GM23338 (cell line): ENCODE measurements around the gene G3BP1. TPM values are rescaled to one million over a fixed set of nuclear protein-coding genes. Genes with fewer than 3 reads are reported as not detected.

ENCODE experiments used
- ATAC-seq: fragments of 200-7000 bp; cut with Tn5 transposase; 3 replicates; pipeline ENCODE4 v1.9.1; 2020
- DNase-seq: peaks from one replicate; pipeline ENCODE4 v3.0.0-alpha.2; 2015; ENCODE audit warnings: low spot score
- H2AFZ ChIP-seq: fragments of 200-600 bp; sonication (generic); 2 replicates; pipeline ENCODE4 v1.8.0; 2016; ENCODE audit warnings: antibody characterized with exemption, mild to moderate bottlenecking, moderate library complexity
- H3F3A ChIP-seq: fragments of 200-600 bp; sonication (generic); replicated peaks from 2 replicates; pipeline ENCODE4 v1.8.0; 2017; ENCODE audit warnings: antibody characterized with exemption, mixed run types, low read depth
- H3K27ac ChIP-seq: fragments of 200-600 bp; sonication (generic); 2 replicates; pipeline ENCODE4 v1.6.1; 2016; ENCODE audit warnings: low read depth
- H3K27me3 ChIP-seq: fragments of 200-600 bp; sonication (generic); 2 replicates; pipeline ENCODE4 v1.8.0; 2016; ENCODE audit warnings: mild to moderate bottlenecking, mixed run types, moderate library complexity; ENCODE audit not compliant: insufficient read depth
- H3K36me3 ChIP-seq: fragments of 200-600 bp; sonication (generic); 2 replicates; pipeline ENCODE4 v1.8.0; 2016; ENCODE audit warnings: mild to moderate bottlenecking; ENCODE audit not compliant: insufficient read depth
- H3K4me1 ChIP-seq: fragments of 200-600 bp; sonication (generic); 2 replicates; pipeline ENCODE4 v1.8.0; 2016; ENCODE audit warnings: mild to moderate bottlenecking, moderate library complexity; ENCODE audit not compliant: insufficient read depth
- H3K4me2 ChIP-seq: fragments of 200-600 bp; sonication (generic); 2 replicates; pipeline ENCODE4 v1.7.1; 2017; ENCODE audit warnings: mixed run types
- H3K4me3 ChIP-seq: fragments of 200-600 bp; sonication (generic); 2 replicates; pipeline ENCODE4 v1.6.1; 2016; ENCODE audit warnings: mixed run types
- H3K79me2 ChIP-seq: fragments of 200-600 bp; sonication (generic); replicated peaks from 2 replicates; pipeline ENCODE4 v1.8.0; 2017; ENCODE audit warnings: mild to moderate bottlenecking; ENCODE audit not compliant: insufficient read depth
- H3K9me2 ChIP-seq: fragments of 200-600 bp; sonication (generic); 2 replicates; pipeline ENCODE4 v1.8.0; 2017; ENCODE audit not compliant: insufficient read depth
- H4K20me1 ChIP-seq: fragments of 200-600 bp; sonication (generic); replicated peaks from 2 replicates; pipeline ENCODE4 v1.8.0; 2017; ENCODE audit warnings: mild to moderate bottlenecking; ENCODE audit not compliant: insufficient read depth
- H3K27ac Mint-ChIP-seq: 2 replicates; pipeline ENCODE4 v1.8.0; 2020; ENCODE audit warnings: inconsistent platforms, mild to moderate bottlenecking, moderate library complexity, mixed read lengths
- H3K27me3 Mint-ChIP-seq: 3 replicates; pipeline ENCODE4 v1.8.0; 2022; ENCODE audit warnings: low read depth, mild to moderate bottlenecking, moderate library complexity, mixed read lengths, inconsistent platforms; ENCODE audit not compliant: insufficient read depth, poor library complexity
- H3K36me3 Mint-ChIP-seq: 3 replicates; pipeline ENCODE4 v1.8.0; 2021; ENCODE audit warnings: low read depth, mild to moderate bottlenecking, inconsistent platforms, moderate library complexity, mixed read lengths
- H3K4me1 Mint-ChIP-seq: 3 replicates; pipeline ENCODE4 v1.8.0; 2020; ENCODE audit warnings: mild to moderate bottlenecking, inconsistent platforms, mixed read lengths
- H3K4me3 Mint-ChIP-seq: 3 replicates; pipeline ENCODE4 v1.8.0; 2021; ENCODE audit warnings: moderate library complexity, mild to moderate bottlenecking, inconsistent platforms, mixed read lengths
- H3K9me3 Mint-ChIP-seq: 3 replicates; pipeline ENCODE4 v1.8.0; 2020; ENCODE audit warnings: moderate library complexity, mild to moderate bottlenecking, inconsistent platforms, mixed read lengths
- CREB1 ChIP-seq: fragments of 250-450 bp; sonication (Bioruptor Pico); IDR thresholded peaks from 2 replicates; pipeline ENCODE4 v1.5.0; 2020; ENCODE audit warnings: low read depth, mild to moderate bottlenecking, moderate library complexity
- ETS1 ChIP-seq: IDR thresholded peaks from 2 replicates; pipeline ENCODE4 v1.6.1; 2016; ENCODE audit warnings: antibody characterized with exemption
- EZH2 ChIP-seq: fragments of 200-600 bp; sonication (generic); IDR thresholded peaks from one replicate; pipeline ENCODE4 v1.8.0; 2017; ENCODE audit warnings: antibody characterized with exemption, mild to moderate bottlenecking, low read depth; ENCODE audit not compliant: unreplicated experiment
- EZH2phosphoT487 ChIP-seq: fragments of 200-600 bp; sonication (generic); IDR thresholded peaks from one replicate; pipeline ENCODE4 v1.8.1; 2018; ENCODE audit warnings: antibody characterized with exemption; ENCODE audit not compliant: unreplicated experiment
- JUNB ChIP-seq: IDR thresholded peaks from one replicate; pipeline ENCODE4 v1.6.1; 2016; ENCODE audit warnings: antibody characterized with exemption; ENCODE audit not compliant: unreplicated experiment
- NANOG ChIP-seq: IDR thresholded peaks from 2 replicates; pipeline ENCODE4 v1.6.1; 2016; ENCODE audit warnings: antibody characterized with exemption, borderline replicate concordance
- ZNF114 ChIP-seq: fragments of 250-450 bp; sonication (Bioruptor Pico); IDR thresholded peaks from 2 replicates; pipeline ENCODE4 v1.5.0; 2020; ENCODE audit warnings: mild to moderate bottlenecking, moderate library complexity
- ZNF462 ChIP-seq: fragments of 250-450 bp; sonication (Bioruptor Pico); IDR thresholded peaks from 2 replicates; pipeline ENCODE4 v1.5.0; 2020; ENCODE audit warnings: mild to moderate bottlenecking, moderate library complexity
- polyA plus RNA-seq: library from polyadenylated mRNA; unstranded; fragments of >200 nt; fragmentation: Nextera tagmentation; extraction: Ambion mirVana; gene quantifications from 2 replicates; pipeline ENCODE4 v1.2.1, GENCODE V29; 2016
- total RNA-seq: library from RNA; depleted of rRNA; stranded (reverse); fragments of >200 nt; shearing (Covaris generic); gene quantifications from 2 replicates; pipeline ENCODE4 v1.2.3, GENCODE V29; 2014
- TF ChIP-seq, protein P1 (sequence below): IDR thresholded peaks from one replicate; pipeline ENCODE4 v1.6.1; 2018; ENCODE audit warnings: antibody characterized with exemption; ENCODE audit not compliant: unreplicated experiment

Gene G3BP1
- total and polyA plus RNA-seq, 2 experiments from 2014 or later, result 183 to 323 TPM

DNA sequence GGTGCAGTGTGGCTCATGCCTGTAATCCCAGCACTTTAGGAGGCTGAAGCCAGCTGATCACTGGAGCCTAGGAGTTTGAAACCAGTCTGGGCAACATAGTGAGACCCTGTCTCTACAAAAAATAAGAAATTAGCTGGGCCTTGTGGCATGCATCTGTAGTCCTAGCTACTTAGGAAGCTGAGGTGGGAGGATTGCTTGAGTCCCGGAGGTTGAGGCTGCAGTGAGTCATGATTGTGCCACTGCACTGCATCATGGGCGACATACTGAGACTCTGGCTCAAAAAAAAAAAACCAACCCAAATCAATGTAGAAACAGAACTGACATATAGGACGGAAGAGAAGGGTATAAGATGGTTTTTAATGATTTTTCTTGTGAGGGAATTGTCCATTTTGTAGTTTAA, 27.7 kb downstream of the G3BP1 start (continued):
- TF ChIP-seq ZNF462 (CRISPR knock-in tag) (no peak), ETS1 (no peak), EZH2 (no peak), CREB1 (CRISPR knock-in tag) (no peak), EZH2phosphoT487 (no peak), ZNF114 (CRISPR knock-in tag) (no peak)

DNA sequence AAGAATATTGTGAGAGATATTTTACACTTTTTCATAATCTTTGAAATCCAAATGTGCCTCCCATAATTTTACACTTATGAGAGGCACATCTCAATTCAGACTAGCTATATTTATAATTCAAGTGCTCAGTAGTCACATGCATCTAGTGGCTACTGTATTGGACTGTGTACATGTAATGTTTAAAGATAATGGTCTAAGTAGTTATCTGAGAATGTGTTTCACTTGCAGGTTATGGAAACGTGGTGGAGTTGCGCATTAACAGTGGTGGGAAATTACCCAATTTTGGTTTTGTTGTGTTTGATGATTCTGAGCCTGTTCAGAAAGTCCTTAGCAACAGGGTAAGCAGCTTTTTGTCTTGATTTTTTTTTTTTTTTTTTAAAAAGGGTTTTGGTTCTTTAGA, 28.8 kb downstream of the G3BP1 start:
- Mint-ChIP-seq H3K4me3 (no peak overlapping the region), H3K9me3 (no peaks in the 10 kb centered on the region), H3K27ac (no peak overlapping the region), H3K36me3 (peaks cover 96% of the 10 kb centered on the region), H3K4me1 (no peaks in the 10 kb centered on the region), H3K27me3 (no peaks in the 10 kb centered on the region)
- no peak for DNase-seq
- Histone ChIP-seq H3F3A (peaks cover 3% of the 10 kb centered on the region; the same call in 1 of the 2 replicates), H3K36me3 (peaks cover 88% of the 10 kb centered on the region), H3K79me2 (peaks cover 99% of the 10 kb centered on the region), H3K4me2 (no peak overlapping the region), H4K20me1 (peaks cover 58% of the 10 kb centered on the region), H3K9me2 (no peaks in the 10 kb centered on the region), H3K27me3 (no peaks in the 10 kb centered on the region), H2AFZ (no peak overlapping the region), H3K4me1 (no peaks in the 10 kb centered on the region), H3K27ac (no peak overlapping the region), H3K4me3 (no peak overlapping the region)
- ATAC-seq, result no peak
- TF ChIP-seq ETS1 (no peak), EZH2phosphoT487 (no peak), JUNB (no peak), NANOG (no peak)
- TF ChIP-seq, protein P1, sequence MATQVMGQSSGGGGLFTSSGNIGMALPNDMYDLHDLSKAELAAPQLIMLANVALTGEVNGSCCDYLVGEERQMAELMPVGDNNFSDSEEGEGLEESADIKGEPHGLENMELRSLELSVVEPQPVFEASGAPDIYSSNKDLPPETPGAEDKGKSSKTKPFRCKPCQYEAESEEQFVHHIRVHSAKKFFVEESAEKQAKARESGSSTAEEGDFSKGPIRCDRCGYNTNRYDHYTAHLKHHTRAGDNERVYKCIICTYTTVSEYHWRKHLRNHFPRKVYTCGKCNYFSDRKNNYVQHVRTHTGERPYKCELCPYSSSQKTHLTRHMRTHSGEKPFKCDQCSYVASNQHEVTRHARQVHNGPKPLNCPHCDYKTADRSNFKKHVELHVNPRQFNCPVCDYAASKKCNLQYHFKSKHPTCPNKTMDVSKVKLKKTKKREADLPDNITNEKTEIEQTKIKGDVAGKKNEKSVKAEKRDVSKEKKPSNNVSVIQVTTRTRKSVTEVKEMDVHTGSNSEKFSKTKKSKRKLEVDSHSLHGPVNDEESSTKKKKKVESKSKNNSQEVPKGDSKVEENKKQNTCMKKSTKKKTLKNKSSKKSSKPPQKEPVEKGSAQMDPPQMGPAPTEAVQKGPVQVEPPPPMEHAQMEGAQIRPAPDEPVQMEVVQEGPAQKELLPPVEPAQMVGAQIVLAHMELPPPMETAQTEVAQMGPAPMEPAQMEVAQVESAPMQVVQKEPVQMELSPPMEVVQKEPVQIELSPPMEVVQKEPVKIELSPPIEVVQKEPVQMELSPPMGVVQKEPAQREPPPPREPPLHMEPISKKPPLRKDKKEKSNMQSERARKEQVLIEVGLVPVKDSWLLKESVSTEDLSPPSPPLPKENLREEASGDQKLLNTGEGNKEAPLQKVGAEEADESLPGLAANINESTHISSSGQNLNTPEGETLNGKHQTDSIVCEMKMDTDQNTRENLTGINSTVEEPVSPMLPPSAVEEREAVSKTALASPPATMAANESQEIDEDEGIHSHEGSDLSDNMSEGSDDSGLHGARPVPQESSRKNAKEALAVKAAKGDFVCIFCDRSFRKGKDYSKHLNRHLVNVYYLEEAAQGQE, result no peak
